Measurements from ENCODE around the gene PTAFR. TPM values are rescaled to one million over a fixed set of nuclear protein-coding genes. Genes with fewer than 3 reads are reported as not detected.

PTAFR gene
- total RNA-seq, 1 experiment from 2014 or later: not detected

- no peak for DNase-seq (ENCODE audit: extremely low read depth, low read depth)
Observed at GRCh38 chr1:28126212-28126611, 50.3 kb downstream of the PTAFR start.

GRCh38 chr1:28123461-28123961, 53.0 kb downstream of the PTAFR start:
- no peak for DNase-seq (ENCODE audit: extremely low read depth, low read depth)

GRCh38 chr1:28122183-28122582, 54.3 kb downstream of the PTAFR start:
- DNase-seq (ENCODE audit: extremely low read depth, low read depth): no peak

- no peak for DNase-seq (ENCODE audit: extremely low read depth, low read depth)
Observed at GRCh38 chr1:28119556-28119955, 56.9 kb downstream of the PTAFR start.

- DNase-seq (ENCODE audit: extremely low read depth, low read depth): no peak
Observed at GRCh38 chr1:28118640-28119307, 57.7 kb downstream of the PTAFR start.

- DNase-seq (ENCODE audit: extremely low read depth, low read depth): no peak
Observed at GRCh38 chr1:28115267-28115666, 61.2 kb downstream of the PTAFR start.

- DNase-seq (ENCODE audit: extremely low read depth, low read depth): no peak
Observed at GRCh38 chr1:28114844-28115243, 61.6 kb downstream of the PTAFR start.

- no peak for DNase-seq (ENCODE audit: extremely low read depth, low read depth)
Observed at GRCh38 chr1:28113242-28113572, 63.3 kb downstream of the PTAFR start.

- no peak for DNase-seq (ENCODE audit: extremely low read depth, low read depth)
Observed at GRCh38 chr1:28112388-28113241, 63.9 kb downstream of the PTAFR start.

- no peak for DNase-seq (ENCODE audit: extremely low read depth, low read depth)
Observed at GRCh38 chr1:28111157-28111556, 65.3 kb downstream of the PTAFR start.

GRCh38 chr1:28110555-28110954, 65.9 kb downstream of the PTAFR start:
- no peak for DNase-seq (ENCODE audit: extremely low read depth, low read depth)

- no peak for DNase-seq (ENCODE audit: extremely low read depth, low read depth)
Observed at GRCh38 chr1:28109639-28110038, 66.9 kb downstream of the PTAFR start.

GRCh38 chr1:28108001-28108400, 68.5 kb downstream of the PTAFR start:
- no peak for DNase-seq (ENCODE audit: extremely low read depth, low read depth)

- peak; percentile 43 for DNase-seq (ENCODE audit: extremely low read depth, low read depth)
Observed at GRCh38 chr1:28104866-28105467, 71.5 kb downstream of the PTAFR start.

- DNase-seq (ENCODE audit: extremely low read depth, low read depth): no peak
Observed at GRCh38 chr1:28102189-28102588, 74.3 kb downstream of the PTAFR start.

- DNase-seq (ENCODE audit: extremely low read depth, low read depth): no peak
Observed at GRCh38 chr1:28099050-28099769, 77.3 kb downstream of the PTAFR start.

Small RNAs within 50 kb of the gene (small RNA-seq; reads per million reads assigned to genes)
- 0 reads per million in 2 experiments for gene RNU6-176P

Other genes starting within 250 kb of the PTAFR start
- 0.94 and 0.98 TPM in 2 replicates for gene SMPDL3B, start 241.7 kb downstream of the PTAFR start, total RNA-seq (2014; rRNA removed; shearing (Covaris generic))
- 1.9 and 2.5 TPM in 2 replicates for gene XKR8, start 216.7 kb downstream of the PTAFR start, total RNA-seq (2014; rRNA removed; shearing (Covaris generic))
- 5.2 and 6.5 TPM in 2 replicates for gene EYA3, start 88.1 kb downstream of the PTAFR start, total RNA-seq (2014; rRNA removed; shearing (Covaris generic))
- 55.8 and 59.6 TPM in 2 replicates for gene DNAJC8, start 56.3 kb upstream of the PTAFR start, total RNA-seq (2014; rRNA removed; shearing (Covaris generic))
- 160 and 197 TPM in 2 replicates for gene ATP5IF1, start 59.4 kb upstream of the PTAFR start, total RNA-seq (2014; rRNA removed; shearing (Covaris generic))
- 50.9 and 51.1 TPM in 2 replicates for gene SESN2, start 82.8 kb upstream of the PTAFR start, total RNA-seq (2014; rRNA removed; shearing (Covaris generic))
- 13.6 and 15.1 TPM in 2 replicates for gene MED18, start 152.3 kb upstream of the PTAFR start, total RNA-seq (2014; rRNA removed; shearing (Covaris generic))
- 10.9 and 13.0 TPM in 2 replicates for gene PHACTR4, start 193.1 kb upstream of the PTAFR start, total RNA-seq (2014; rRNA removed; shearing (Covaris generic))